CD4-positive, alpha-beta T cell treated with Interleukin-1 beta for 1 hour (primary cell): Measurements from ENCODE around the gene ATG16L2.
"Not testable (repeated sequence)": the region's sequence is repeated elsewhere in the genome, so short reads cannot be mapped to it uniquely, and the experiment has no call there.

ENCODE experiments used
- DNase-seq, 2 donors: peaks; one replicate each; pipeline ENCODE4 v3.0.0-alpha.2; 2020 to 2022

The ATG16L2 gene

GRCh38 chr11:72850832-72851231 lies 36.6 kb downstream of the ATG16L2 start:
- no peak for DNase-seq

- no peak for DNase-seq
These were observed 37.5 kb downstream of the ATG16L2 start for GRCh38 chr11:72851726-72852125.

- no peak for DNase-seq
These were observed 41.9 kb downstream of the ATG16L2 start for GRCh38 chr11:72856065-72856464.

GRCh38 chr11:72856551-72857345 lies 42.5 kb downstream of the ATG16L2 start:
- no peak for DNase-seq

GRCh38 chr11:72858267-72858666 lies 44.1 kb downstream of the ATG16L2 start:
- not testable (repeated sequence) for DNase-seq

- no peak for DNase-seq
These were observed 44.9 kb downstream of the ATG16L2 start for GRCh38 chr11:72859126-72859525.

GRCh38 chr11:72860010-72860409 lies 45.8 kb downstream of the ATG16L2 start:
- no peak for DNase-seq

DNA sequence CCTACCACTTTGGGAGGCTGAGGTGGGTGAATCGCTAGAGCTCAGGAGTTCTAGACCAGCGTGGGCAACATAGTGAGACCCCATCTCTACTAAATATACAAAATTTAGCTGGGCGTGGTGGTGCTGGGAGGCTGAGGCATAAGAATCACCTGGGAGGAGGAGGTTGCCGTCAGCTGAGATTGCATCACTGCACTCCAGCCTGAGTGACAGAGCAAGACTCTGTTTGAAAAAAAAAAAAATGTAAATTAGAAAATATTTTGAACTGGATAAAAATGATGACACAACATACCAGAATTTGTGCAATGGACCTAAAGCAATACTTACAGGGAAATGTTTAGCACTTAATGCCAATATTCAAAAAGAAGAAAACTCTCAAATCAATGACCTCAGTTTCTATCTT lies 46.4 kb downstream of the ATG16L2 start:
- no peak for DNase-seq

DNA sequence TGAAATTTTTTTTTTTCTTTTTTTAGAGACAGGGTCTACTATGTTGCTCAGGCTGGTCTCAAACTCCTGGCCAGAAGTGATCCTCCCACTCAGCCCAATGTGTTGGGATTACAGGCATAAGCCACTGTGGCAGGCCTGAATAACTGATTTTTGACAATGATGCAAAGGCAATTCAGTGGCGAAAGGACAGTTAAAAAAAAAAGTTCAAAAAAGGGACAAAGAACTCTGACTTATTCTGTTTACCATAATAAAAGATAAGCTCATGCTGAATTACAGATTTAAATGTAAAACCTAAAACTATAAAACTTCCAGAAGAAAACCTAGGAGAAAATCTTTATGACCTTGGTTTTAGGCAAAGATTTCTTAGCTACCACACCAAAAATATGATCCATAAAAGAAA lies 48.9 kb downstream of the ATG16L2 start:
- DNase-seq, result no peak

- no peak for DNase-seq
These were observed 49.7 kb downstream of the ATG16L2 start for GRCh38 chr11:72863916-72864315.

- DNase-seq, result no peak
These were observed 50.8 kb downstream of the ATG16L2 start for GRCh38 chr11:72864702-72865655.

DNA sequence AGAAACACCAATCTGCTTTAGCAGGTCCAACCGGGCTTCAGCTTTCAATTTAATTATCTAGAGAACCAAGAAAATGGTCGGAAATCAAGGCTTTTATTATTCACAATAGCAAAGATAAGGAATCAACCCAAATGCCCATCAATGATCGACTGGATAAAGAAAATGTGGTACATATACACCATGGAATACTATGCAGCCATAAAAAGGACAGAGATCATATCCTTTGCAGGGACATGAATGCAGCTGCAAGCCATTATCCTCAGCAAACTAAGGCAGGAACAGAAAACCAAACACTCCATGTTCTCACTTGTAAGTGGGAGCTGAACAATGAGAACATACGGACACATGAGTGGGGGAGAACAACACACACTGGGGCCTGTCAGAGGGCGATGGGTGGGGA lies 53.8 kb downstream of the ATG16L2 start:
- DNase-seq, result no peak

- no peak for DNase-seq
These were observed 55.6 kb downstream of the ATG16L2 start for GRCh38 chr11:72869831-72870230.

GRCh38 chr11:72871119-72871518 lies 56.9 kb downstream of the ATG16L2 start:
- DNase-seq, result no peak

DNA sequence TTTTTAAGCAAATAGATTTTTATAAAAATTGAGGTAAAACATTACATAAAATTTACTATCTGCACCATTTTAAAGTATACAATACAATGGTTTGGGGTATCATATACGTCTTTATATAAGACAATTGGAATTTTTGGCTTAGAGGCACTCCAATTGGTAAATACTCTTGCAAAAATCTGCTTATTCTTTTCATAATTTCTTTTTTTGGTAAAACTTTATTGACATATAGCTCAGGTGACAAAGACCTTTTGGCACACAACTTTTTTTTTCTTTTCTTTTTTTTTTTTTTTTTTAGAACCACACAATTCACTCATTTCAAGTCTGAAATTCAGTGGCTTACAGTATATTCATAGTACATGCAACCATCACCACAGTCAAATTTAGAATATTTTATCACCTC lies 57.8 kb downstream of the ATG16L2 start:
- DNase-seq, result no peak

DNA sequence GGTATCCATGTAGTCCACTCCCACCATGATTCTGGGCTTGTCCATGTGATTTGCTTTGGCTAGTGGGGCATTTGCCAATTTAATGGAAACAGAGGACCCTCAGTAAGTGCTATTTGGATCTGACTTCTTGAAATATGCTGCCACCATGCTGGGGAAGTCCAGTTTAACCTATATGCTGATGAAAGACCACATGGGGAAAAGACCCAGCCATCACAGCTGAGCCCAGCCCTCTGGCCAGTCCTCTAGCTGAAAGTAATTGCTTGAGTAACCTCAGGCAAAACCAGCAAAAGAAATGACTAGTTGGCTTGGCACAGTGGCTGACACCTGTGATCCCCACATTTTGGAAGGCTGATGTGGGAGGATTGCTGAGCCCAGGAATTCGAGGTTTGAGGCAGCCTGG lies 61.5 kb downstream of the ATG16L2 start:
- no peak for DNase-seq

DNA sequence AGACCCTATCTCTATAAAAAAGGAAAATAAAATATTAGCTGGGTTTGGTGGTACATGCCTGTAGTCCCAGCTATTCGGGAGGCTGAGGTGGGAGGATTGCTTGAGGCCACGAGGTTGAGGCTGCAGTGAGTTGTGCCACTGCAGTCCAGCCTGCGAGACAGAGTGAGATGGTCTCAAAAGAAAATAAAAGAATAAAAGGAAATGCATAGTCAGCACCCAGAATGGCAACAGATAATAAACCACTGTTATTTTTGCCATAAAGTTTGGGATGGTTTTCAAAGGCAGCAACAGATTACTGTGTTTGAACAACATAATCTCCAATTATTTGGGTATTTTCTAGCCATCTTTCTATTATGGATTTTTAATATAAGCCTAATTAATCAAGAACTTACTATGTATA lies 61.9 kb downstream of the ATG16L2 start:
- DNase-seq, result no peak
